Mucosa of gallbladder (tissue), 1 donor: ENCODE results near the gene FYB1. TPM values are rescaled to one million over a fixed set of nuclear protein-coding genes. Genes with fewer than 3 reads are reported as not detected.

Experiments
- DNase-seq: peaks from one replicate; pipeline ENCODE4 v3.0.0-alpha.2; 2020; ENCODE audit warnings: low spot score
- total RNA-seq: library from RNA; stranded (reverse); gene quantifications from one replicate; pipeline ENCODE4 v1.2.1, GENCODE V29; 2021
- donor health status: DM: no; HTN: no; CAD: no.

Gene FYB1
- total RNA-seq, 1 donor from 2014 or later, result 24.7 TPM

GRCh38 chr5:39118638-39119037 lies 100.7 kb downstream of the FYB1 start:
- DNase-seq, result no peak

- DNase-seq, result no peak
Measured at GRCh38 chr5:39117401-39117800, 102.0 kb downstream of the FYB1 start.

GRCh38 chr5:39116344-39117170 lies 102.8 kb downstream of the FYB1 start:
- no peak for DNase-seq

- no peak for DNase-seq
Measured at GRCh38 chr5:39115644-39116343, 103.6 kb downstream of the FYB1 start.

GRCh38 chr5:39114155-39114554 lies 105.2 kb downstream of the FYB1 start:
- no peak for DNase-seq

GRCh38 chr5:39113354-39113953 lies 105.9 kb downstream of the FYB1 start:
- DNase-seq, result no peak

GRCh38 chr5:39109606-39110005 lies 109.8 kb downstream of the FYB1 start:
- DNase-seq, result no peak

GRCh38 chr5:39108987-39109386 lies 110.4 kb downstream of the FYB1 start:
- DNase-seq, result no peak

GRCh38 chr5:39107350-39107749 lies 112.0 kb downstream of the FYB1 start:
- DNase-seq, result no peak

GRCh38 chr5:39106322-39106721 lies 113.0 kb downstream of the FYB1 start:
- DNase-seq, result no peak

GRCh38 chr5:39104221-39104620 lies 115.1 kb downstream of the FYB1 start:
- no peak for DNase-seq

GRCh38 chr5:39102684-39103155 lies 116.6 kb downstream of the FYB1 start:
- no peak for DNase-seq

GRCh38 chr5:39100851-39101396 lies 118.4 kb downstream of the FYB1 start:
- no peak for DNase-seq

GRCh38 chr5:39100301-39100850 lies 119.0 kb downstream of the FYB1 start:
- DNase-seq, result no peak

GRCh38 chr5:39099831-39100230 lies 119.5 kb downstream of the FYB1 start:
- no peak for DNase-seq

GRCh38 chr5:39093352-39093751 lies 126.0 kb downstream of the FYB1 start:
- DNase-seq, result no peak

GRCh38 chr5:39092581-39093351 lies 126.6 kb downstream of the FYB1 start:
- no peak for DNase-seq

- no peak for DNase-seq
Measured at GRCh38 chr5:39091940-39092580, 127.3 kb downstream of the FYB1 start.

GRCh38 chr5:39083968-39084367 lies 135.4 kb downstream of the FYB1 start:
- DNase-seq, result no peak

GRCh38 chr5:39082995-39083394 lies 136.4 kb downstream of the FYB1 start:
- DNase-seq, result no peak
